ENCODE results near the gene PHF20.

DNA sequence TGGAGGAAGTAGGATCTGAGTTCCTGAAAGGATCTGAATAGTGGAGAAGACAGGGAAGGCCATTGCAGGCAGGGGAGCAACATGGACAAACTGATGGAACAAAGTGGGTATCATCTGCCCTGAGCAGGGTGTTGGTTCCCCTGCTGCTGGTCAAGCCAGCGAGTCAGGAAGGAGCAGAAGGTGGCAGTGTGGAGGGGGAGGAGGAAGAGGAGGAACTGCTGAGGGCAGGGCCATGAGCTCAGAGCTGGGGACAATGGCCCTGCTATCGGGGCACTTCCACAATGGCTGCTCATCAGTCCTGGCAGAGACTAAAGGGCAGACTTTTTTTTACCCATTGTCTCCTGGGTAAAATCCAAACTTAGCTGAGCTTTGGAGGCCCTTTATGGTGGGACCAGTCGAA is 210.2 kb downstream of the PHF20 start:
- TF ChIP-seq, protein P1, sequence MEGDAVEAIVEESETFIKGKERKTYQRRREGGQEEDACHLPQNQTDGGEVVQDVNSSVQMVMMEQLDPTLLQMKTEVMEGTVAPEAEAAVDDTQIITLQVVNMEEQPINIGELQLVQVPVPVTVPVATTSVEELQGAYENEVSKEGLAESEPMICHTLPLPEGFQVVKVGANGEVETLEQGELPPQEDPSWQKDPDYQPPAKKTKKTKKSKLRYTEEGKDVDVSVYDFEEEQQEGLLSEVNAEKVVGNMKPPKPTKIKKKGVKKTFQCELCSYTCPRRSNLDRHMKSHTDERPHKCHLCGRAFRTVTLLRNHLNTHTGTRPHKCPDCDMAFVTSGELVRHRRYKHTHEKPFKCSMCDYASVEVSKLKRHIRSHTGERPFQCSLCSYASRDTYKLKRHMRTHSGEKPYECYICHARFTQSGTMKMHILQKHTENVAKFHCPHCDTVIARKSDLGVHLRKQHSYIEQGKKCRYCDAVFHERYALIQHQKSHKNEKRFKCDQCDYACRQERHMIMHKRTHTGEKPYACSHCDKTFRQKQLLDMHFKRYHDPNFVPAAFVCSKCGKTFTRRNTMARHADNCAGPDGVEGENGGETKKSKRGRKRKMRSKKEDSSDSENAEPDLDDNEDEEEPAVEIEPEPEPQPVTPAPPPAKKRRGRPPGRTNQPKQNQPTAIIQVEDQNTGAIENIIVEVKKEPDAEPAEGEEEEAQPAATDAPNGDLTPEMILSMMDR (conservative IDR thresholded peaks at IDR 0.05), result no peak
- TF ChIP-seq ZFX (IDR thresholded peaks at IDR 0.05), result no peak

All from C4-2B (cell line).